ENCODE measurements around the gene CCDC187.

DNA sequence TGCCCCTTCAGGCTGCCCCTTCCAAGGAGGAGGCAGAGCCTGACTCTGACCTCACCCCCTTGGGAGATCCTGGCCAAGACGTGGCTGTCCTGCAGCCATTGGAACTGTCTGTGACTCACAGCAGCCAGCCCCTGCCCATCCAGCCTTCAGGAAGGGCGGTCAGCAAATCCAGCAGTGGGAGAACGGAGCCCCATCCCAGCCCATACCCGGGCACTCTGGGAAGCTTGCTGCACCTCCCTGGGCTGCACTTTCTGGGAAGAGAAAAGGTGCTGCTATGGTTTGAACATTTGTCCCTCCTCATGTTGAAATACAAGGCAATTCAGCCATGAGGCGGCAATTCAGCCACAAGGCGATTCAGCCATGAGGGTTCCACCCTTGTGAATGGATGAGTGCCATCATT is 24.4 kb downstream of the CCDC187 start:
- TF ChIP-seq, protein P1, sequence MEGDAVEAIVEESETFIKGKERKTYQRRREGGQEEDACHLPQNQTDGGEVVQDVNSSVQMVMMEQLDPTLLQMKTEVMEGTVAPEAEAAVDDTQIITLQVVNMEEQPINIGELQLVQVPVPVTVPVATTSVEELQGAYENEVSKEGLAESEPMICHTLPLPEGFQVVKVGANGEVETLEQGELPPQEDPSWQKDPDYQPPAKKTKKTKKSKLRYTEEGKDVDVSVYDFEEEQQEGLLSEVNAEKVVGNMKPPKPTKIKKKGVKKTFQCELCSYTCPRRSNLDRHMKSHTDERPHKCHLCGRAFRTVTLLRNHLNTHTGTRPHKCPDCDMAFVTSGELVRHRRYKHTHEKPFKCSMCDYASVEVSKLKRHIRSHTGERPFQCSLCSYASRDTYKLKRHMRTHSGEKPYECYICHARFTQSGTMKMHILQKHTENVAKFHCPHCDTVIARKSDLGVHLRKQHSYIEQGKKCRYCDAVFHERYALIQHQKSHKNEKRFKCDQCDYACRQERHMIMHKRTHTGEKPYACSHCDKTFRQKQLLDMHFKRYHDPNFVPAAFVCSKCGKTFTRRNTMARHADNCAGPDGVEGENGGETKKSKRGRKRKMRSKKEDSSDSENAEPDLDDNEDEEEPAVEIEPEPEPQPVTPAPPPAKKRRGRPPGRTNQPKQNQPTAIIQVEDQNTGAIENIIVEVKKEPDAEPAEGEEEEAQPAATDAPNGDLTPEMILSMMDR (IDR thresholded peaks at IDR 0.05) = no peak
- no peak for TF ChIP-seq POLR2A (IDR thresholded peaks at IDR 0.05)

All from transverse colon (tissue), 3 donors.